ENCODE data around the gene RCC2.

RCC2 gene

GRCh38 chr1:17432412-17432811, 7.1 kb downstream of the RCC2 start:
- Histone ChIP-seq H3K27me3 (ENCODE audit: control insufficient read depth, insufficient read depth, low read length) (no peaks in the 10 kb centered on the region), H3K4me2 (ENCODE audit: low read length) (no peak overlapping the region), H2AFZ (no peak overlapping the region), H3K4me1 (no peaks in the 10 kb centered on the region), H3K36me3 (ENCODE audit: control insufficient read depth, insufficient read depth, low read length) (no peaks in the 10 kb centered on the region), H3K4me3 (ENCODE audit: low read depth, low read length) (no peak overlapping the region), H3K79me2 (no peaks in the 10 kb centered on the region), H3K9me3 (ENCODE audit: control insufficient read depth, low read length) (no peaks in the 10 kb centered on the region), H3K9ac (no peak overlapping the region), H3K27ac (no peak overlapping the region)
- TF ChIP-seq, protein P1, sequence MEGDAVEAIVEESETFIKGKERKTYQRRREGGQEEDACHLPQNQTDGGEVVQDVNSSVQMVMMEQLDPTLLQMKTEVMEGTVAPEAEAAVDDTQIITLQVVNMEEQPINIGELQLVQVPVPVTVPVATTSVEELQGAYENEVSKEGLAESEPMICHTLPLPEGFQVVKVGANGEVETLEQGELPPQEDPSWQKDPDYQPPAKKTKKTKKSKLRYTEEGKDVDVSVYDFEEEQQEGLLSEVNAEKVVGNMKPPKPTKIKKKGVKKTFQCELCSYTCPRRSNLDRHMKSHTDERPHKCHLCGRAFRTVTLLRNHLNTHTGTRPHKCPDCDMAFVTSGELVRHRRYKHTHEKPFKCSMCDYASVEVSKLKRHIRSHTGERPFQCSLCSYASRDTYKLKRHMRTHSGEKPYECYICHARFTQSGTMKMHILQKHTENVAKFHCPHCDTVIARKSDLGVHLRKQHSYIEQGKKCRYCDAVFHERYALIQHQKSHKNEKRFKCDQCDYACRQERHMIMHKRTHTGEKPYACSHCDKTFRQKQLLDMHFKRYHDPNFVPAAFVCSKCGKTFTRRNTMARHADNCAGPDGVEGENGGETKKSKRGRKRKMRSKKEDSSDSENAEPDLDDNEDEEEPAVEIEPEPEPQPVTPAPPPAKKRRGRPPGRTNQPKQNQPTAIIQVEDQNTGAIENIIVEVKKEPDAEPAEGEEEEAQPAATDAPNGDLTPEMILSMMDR (IDR thresholded peaks at IDR 0.05): no peak

DNA sequence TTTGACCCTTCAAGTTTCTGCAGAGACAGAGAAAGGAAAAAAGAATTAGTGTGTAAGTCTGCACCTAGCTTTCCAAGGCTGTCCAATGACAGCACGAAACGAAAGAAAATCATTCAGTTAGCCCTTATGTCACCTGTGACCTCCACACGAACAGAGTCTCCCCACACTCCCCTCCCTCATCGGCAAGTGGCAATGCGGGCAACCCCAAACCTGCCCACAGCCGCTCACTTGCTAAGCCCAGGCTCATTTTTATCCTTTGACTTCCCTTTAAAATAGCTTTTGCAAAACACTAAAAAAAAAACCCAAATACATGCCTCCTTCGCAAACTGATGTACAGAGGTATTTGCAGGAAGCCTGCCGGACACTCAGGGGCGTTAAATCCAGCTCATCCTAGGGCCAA, 10.3 kb downstream of the RCC2 start:
- Histone ChIP-seq H3K4me3 (ENCODE audit: low read depth, low read length) (no peak overlapping the region), H3K4me1 (no peaks in the 10 kb centered on the region), H3K9ac (no peak overlapping the region), H3K9me3 (ENCODE audit: control insufficient read depth, low read length) (no peaks in the 10 kb centered on the region), H3K27me3 (ENCODE audit: control insufficient read depth, insufficient read depth, low read length) (no peaks in the 10 kb centered on the region), H3K36me3 (ENCODE audit: control insufficient read depth, insufficient read depth, low read length) (no peaks in the 10 kb centered on the region), H3K79me2 (no peaks in the 10 kb centered on the region), H2AFZ (no peak overlapping the region), H3K27ac (no peak overlapping the region), H3K4me2 (ENCODE audit: low read length) (no peak overlapping the region)
- TF ChIP-seq, protein P1 (IDR thresholded peaks at IDR 0.05): no peak

DNA sequence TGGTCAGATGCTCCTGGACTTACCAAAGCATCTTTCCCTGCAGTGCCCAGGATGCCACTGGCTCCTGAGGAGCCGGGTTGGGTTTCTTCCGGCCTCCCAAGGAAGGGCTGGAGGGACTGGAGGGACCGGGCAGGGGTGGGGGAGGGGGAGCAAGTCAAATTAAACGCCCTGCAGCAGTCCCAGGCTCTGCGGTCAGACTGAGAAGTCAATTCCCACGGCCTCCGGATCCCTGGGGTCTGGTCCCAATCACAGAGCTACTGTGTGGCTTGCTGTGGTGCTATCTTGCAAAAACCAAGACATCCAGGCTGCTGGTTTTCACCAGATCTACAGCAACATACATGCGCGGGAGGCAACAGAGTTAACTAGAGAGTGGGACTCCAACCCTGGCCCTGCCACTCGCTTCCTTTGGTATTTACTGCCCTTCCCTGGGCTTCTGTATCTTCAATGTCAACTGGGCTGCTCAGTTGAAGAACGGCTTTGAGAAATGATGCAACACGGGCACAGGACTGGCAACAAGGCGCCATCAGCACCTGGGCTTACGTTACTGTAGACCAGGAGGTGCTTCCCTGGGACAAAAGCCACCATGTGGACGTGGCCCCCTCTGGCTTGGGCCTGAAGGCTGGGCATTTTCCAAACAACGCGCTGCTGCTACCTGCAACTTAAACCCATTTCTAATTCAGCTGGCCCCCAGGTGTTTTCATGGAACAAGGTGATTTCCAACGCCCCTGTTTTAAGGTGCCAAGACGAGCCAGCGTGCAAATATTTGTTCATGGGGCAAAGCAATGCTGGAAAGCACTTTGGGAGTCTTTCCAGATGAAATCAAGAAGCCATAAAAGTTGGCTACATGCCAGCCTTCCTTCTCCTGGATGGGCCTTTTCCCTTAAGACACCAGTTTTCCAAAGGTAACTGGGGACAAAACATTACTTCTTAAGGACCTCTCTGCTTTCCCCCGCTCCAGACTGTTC, 11.5 kb downstream of the RCC2 start:
- no peak overlapping the region for H3K27ac ChIP-seq
- no peaks in the 10 kb centered on the region for H3K36me3 ChIP-seq (ENCODE audit: control insufficient read depth, insufficient read depth, low read length)
- H3K4me3 ChIP-seq (ENCODE audit: low read depth, low read length): no peak overlapping the region
- no peaks in the 10 kb centered on the region for H3K27me3 ChIP-seq (ENCODE audit: control insufficient read depth, insufficient read depth, low read length)
- no peaks in the 10 kb centered on the region for H3K79me2 ChIP-seq
- no peaks in the 10 kb centered on the region for H3K9me3 ChIP-seq (ENCODE audit: control insufficient read depth, low read length)
- no peak overlapping the region for H3K4me2 ChIP-seq (ENCODE audit: low read length)
- no peak overlapping the region for H3K9ac ChIP-seq
- no peak overlapping the region for H2AFZ ChIP-seq
- TF ChIP-seq, protein P1 (IDR thresholded peaks at IDR 0.05): no peak
- H3K4me1 ChIP-seq: no peaks in the 10 kb centered on the region

GRCh38 chr1:17425806-17426600, 13.5 kb downstream of the RCC2 start:
- Histone ChIP-seq H3K27me3 (ENCODE audit: control insufficient read depth, insufficient read depth, low read length) (no peaks in the 10 kb centered on the region), H3K36me3 (ENCODE audit: control insufficient read depth, insufficient read depth, low read length) (no peaks in the 10 kb centered on the region), H3K9ac (no peak overlapping the region), H3K79me2 (no peaks in the 10 kb centered on the region), H3K4me2 (ENCODE audit: low read length) (no peak overlapping the region), H3K4me1 (no peaks in the 10 kb centered on the region), H2AFZ (no peak overlapping the region), H3K9me3 (ENCODE audit: control insufficient read depth, low read length) (no peaks in the 10 kb centered on the region), H3K27ac (no peak overlapping the region), H3K4me3 (ENCODE audit: low read depth, low read length) (no peak overlapping the region)
- TF ChIP-seq, protein P1 (IDR thresholded peaks at IDR 0.05): no peak
